Measurements from ENCODE around the gene SLC38A8. TPM values are rescaled to one million over a fixed set of nuclear protein-coding genes. Genes with fewer than 3 reads are reported as not detected.

SLC38A8 gene
- total RNA-seq, 4 donors from 2014 or later: not detected

DNA sequence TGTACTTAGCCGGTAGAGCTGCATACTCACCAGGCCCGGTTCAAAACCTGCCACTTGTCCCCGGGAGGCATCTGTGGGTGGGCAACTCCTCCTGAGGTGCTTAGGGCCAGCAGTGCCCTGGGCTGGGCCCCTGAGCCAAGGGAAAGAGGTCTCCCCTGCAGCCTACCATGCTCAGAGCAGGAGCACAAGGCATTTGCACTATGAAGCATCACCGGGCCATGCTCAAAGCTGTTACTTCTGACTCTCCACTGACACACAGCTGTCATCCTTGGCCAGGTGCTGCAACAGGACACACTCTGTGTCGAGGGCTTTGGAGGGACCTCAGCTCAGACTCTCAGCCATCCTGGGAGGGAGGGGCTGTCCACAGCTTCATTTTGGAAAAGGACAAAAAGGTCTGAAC, 37.2 kb downstream of the SLC38A8 start:
- no peak for DNase-seq
- WGBS, 2 donors (ENCODE audit: low coverage in 1 of 2): 72% methylated on average over 5 of the region's 5 CpGs; no CpG with 5 or more reads in 1 of the 2 donors
- in situ Hi-C loops (cut with MboI; ENCODE audit: low pct_ligation_motif_present in 1 of 4, low pct_unique_long_range_greater_than_20kb in 1 of 4, low sequenced_read_pairs in 3 of 4): no loop called here
- Histone ChIP-seq H3K36me3 (no peaks in the 10 kb centered on the region), H3K27me3 (peaks cover 10% of the 10 kb centered on the region), H3K4me1 (no peaks in the 10 kb centered on the region), H3K4me3 (no peak overlapping the region), H3K9me3 (no peaks in the 10 kb centered on the region), H3K27ac (no peak overlapping the region)
- intact Hi-C loops (cut with DNase I; ENCODE audit: low total_unique reads): no loop called here
- no peak for TF ChIP-seq POLR2AphosphoS5 (IDR thresholded peaks at IDR 0.05)
- no peak for TF ChIP-seq POLR2A (IDR thresholded peaks at IDR 0.05)
- TF ChIP-seq CTCF (IDR thresholded peaks at IDR 0.05): no peak
- TF ChIP-seq EP300 (IDR thresholded peaks at IDR 0.05; ENCODE audit: low read depth): no peak

GRCh38 chr16:84004442-84004841, 38.2 kb downstream of the SLC38A8 start:
- WGBS, 2 donors (ENCODE audit: low coverage in 1 of 2): 75% methylated on average over 7 of the region's 7 CpGs; no CpG with 5 or more reads in 1 of the 2 donors
- DNase-seq: no peak
- no peaks in the 10 kb centered on the region for H3K4me1 ChIP-seq
- in situ Hi-C loops (cut with MboI; ENCODE audit: low pct_ligation_motif_present in 1 of 4, low pct_unique_long_range_greater_than_20kb in 1 of 4, low sequenced_read_pairs in 3 of 4): no loop called here
- peaks cover 10% of the 10 kb centered on the region for H3K27me3 ChIP-seq
- TF ChIP-seq POLR2A (IDR thresholded peaks at IDR 0.05) (no peak), POLR2AphosphoS5 (IDR thresholded peaks at IDR 0.05) (no peak), EP300 (IDR thresholded peaks at IDR 0.05; ENCODE audit: low read depth) (no peak), CTCF (IDR thresholded peaks at IDR 0.05) (no peak)
- no peak overlapping the region for H3K4me3 ChIP-seq
- H3K27ac ChIP-seq: no peak overlapping the region
- no peaks in the 10 kb centered on the region for H3K9me3 ChIP-seq
- intact Hi-C loops (cut with DNase I; ENCODE audit: low total_unique reads): no loop called here
- no peaks in the 10 kb centered on the region for H3K36me3 ChIP-seq

GRCh38 chr16:84003038-84003437, 39.6 kb downstream of the SLC38A8 start:
- H3K27me3 ChIP-seq: peaks cover 12% of the 10 kb centered on the region
- H3K36me3 ChIP-seq: no peaks in the 10 kb centered on the region
- H3K4me3 ChIP-seq: no peak overlapping the region
- WGBS, 2 donors (ENCODE audit: low coverage in 1 of 2): 76% methylated on average over 12 of the region's 12 CpGs; no CpG with 5 or more reads in 1 of the 2 donors
- H3K9me3 ChIP-seq: no peaks in the 10 kb centered on the region
- intact Hi-C loops (cut with DNase I; ENCODE audit: low total_unique reads): no loop called here
- H3K4me1 ChIP-seq: no peaks in the 10 kb centered on the region
- in situ Hi-C loops (cut with MboI; ENCODE audit: low pct_ligation_motif_present in 1 of 4, low pct_unique_long_range_greater_than_20kb in 1 of 4, low sequenced_read_pairs in 3 of 4): no loop called here
- no peak for TF ChIP-seq EP300 (IDR thresholded peaks at IDR 0.05; ENCODE audit: low read depth)
- no peak for DNase-seq
- no peak overlapping the region for H3K27ac ChIP-seq

- no peaks in the 10 kb centered on the region for H3K4me1 ChIP-seq
- intact Hi-C loops (cut with DNase I; ENCODE audit: low total_unique reads) (no loop called here), in situ Hi-C loops (cut with MboI; ENCODE audit: low pct_ligation_motif_present in 1 of 4, low pct_unique_long_range_greater_than_20kb in 1 of 4, low sequenced_read_pairs in 3 of 4) (no loop called here)
- H3K27ac ChIP-seq: no peak overlapping the region
- no peak for TF ChIP-seq POLR2AphosphoS5 (IDR thresholded peaks at IDR 0.05)
- TF ChIP-seq POLR2A (IDR thresholded peaks at IDR 0.05): no peak
- TF ChIP-seq CTCF (IDR thresholded peaks at IDR 0.05): no peak
- TF ChIP-seq EP300 (IDR thresholded peaks at IDR 0.05; ENCODE audit: low read depth): no peak
- no peaks in the 10 kb centered on the region for H3K9me3 ChIP-seq
- H3K4me3 ChIP-seq: no peak overlapping the region
- DNase-seq: no peak
- peaks cover 11% of the 10 kb centered on the region for H3K27me3 ChIP-seq
- WGBS, 2 donors (ENCODE audit: low coverage in 1 of 2): 82% methylated on average over 7 of the region's 7 CpGs; no CpG with 5 or more reads in 1 of the 2 donors
- no peaks in the 10 kb centered on the region for H3K36me3 ChIP-seq
Observed at GRCh38 chr16:84001726-84002125, 40.9 kb downstream of the SLC38A8 start.

GRCh38 chr16:84000989-84001642, 41.5 kb downstream of the SLC38A8 start:
- intact Hi-C loops (cut with DNase I; ENCODE audit: low total_unique reads): no loop called here

More at GRCh38 chr16:84000989-84001642, 41.5 kb downstream of the SLC38A8 start:
- TF ChIP-seq POLR2AphosphoS5 (IDR thresholded peaks at IDR 0.05): no peak
- no peak for TF ChIP-seq EP300 (IDR thresholded peaks at IDR 0.05; ENCODE audit: low read depth)
- TF ChIP-seq CTCF (IDR thresholded peaks at IDR 0.05): no peak
- no peak for TF ChIP-seq POLR2A (IDR thresholded peaks at IDR 0.05)
- DNase-seq: no peak
- Histone ChIP-seq H3K9me3 (no peaks in the 10 kb centered on the region), H3K36me3 (no peaks in the 10 kb centered on the region), H3K4me3 (no peak overlapping the region), H3K27ac (no peak overlapping the region), H3K4me1 (no peaks in the 10 kb centered on the region), H3K27me3 (peaks cover 12% of the 10 kb centered on the region)
- in situ Hi-C loops (cut with MboI; ENCODE audit: low pct_ligation_motif_present in 1 of 4, low pct_unique_long_range_greater_than_20kb in 1 of 4, low sequenced_read_pairs in 3 of 4): no loop called here
- 74% methylated on average over 13 of the region's 13 CpGs; no CpG with 5 or more reads in 1 of the 2 donors for WGBS, 2 donors (ENCODE audit: low coverage in 1 of 2)
